ENCODE results near the gene ST8SIA4.
A peak's percentile ranks its signal among the peaks of the same experiment; 100 is the strongest.

Gene ST8SIA4

DNA sequence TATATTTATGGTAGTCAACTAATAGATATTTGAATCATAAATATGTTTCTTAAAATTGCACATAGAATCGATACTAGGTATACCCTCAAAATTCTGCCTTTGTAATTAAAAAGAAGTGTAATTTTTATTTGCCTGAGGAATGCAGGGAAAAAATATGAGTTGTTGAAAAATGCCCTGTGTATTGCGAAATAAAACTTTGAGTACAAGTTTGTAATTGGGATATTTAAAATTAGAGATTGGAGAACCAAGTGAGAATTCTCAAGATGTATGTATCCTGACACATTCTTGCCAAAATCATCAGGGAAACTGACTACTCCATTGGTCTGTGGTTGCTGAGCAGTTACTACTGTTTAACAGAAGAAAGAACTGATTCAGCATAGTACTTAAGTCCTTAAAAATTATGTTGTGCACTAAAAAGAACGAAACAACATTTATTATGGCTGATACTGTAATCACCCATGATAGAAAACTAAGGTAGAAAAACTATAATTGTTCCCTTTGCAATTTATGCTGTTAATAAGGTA, 36.0 kb downstream of the ST8SIA4 start:
- no peak for FAIRE-seq

DNA sequence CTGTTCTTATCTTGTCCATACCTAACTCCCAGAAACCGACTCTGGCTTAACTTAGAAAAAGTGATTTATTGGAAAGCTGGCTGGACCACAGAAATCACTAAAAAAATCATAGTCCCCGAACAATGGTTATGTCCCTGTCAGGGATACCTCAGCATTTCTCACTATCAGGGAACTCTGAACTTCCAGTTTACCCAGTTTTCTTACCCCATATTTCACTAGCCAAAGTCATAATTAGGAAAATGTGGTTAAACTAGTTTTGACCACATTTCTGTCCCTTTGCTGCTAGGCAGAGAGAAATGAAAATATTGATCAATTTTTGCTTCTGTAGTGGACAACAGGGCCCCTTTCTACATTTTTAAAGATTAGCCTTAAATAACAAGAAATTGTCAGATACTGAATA, 38.2 kb downstream of the ST8SIA4 start:
- FAIRE-seq, result no peak

DNA sequence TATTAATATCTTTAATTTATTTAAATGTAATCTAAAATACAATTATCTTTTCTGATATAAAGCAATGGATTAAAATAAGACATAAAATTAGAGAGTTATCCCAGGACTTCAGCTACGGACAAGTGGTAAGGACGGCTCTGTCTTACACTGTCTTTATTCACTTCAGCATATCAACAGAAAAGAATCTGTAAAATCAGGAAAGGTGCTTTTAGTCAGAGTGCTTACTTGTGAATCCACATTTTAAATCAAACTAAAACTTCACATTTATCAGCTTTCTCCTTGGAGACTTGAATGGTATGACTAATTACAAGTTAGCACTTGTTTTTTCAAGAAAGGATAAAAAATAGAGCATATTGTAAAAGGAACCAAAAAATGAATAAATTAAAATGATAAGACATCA, 39.3 kb downstream of the ST8SIA4 start:
- no peak for FAIRE-seq

- FAIRE-seq, result no peak
Measured at GRCh38 chr5:100861148-100861547, 41.9 kb downstream of the ST8SIA4 start.

DNA sequence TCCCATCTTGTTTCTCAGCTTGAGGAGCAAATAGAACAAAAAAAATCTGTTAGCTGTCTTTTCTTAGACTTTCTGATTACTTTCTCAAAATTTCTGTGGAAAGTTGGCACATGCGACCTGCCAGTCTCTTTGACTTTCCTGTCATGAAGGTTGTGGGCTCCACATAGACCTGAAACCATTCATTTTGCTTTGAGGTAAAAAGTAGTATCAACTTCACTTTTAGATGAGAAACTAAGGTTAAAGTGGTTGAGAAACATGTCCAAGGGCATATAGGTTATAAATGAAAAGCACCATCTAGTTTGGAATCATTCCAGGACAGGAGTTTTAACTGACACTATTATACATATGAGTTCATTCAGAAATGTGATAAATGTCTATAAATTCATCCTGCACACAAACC, 42.7 kb downstream of the ST8SIA4 start:
- no peak for FAIRE-seq

DNA sequence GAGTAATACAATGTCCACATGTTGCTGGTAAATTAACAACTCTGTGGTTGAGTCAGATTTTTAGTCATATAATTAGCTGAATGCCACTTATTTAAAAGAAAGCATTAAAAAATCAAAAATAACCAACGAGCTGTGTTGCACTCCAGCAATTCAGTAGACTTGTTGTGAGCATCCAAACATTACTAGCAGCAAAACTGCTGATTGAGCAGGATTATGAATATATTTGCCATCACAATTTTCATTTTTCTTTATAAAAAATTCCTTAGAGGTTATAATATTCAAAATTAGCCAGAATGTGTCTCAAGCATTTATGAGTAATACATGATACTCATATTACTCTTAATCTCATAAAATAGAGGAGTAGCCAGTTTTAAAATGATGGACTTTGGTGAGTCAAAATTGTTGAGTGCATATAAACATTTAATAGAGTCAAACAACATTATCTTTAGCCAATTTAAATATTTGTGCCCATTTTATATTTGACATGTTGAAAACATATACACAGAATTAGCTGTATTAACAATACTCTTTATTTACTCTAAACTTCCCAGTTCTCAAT, 44.0 kb downstream of the ST8SIA4 start:
- FAIRE-seq, result no peak

- no peak for FAIRE-seq
Measured at GRCh38 chr5:100856462-100856861, 46.6 kb downstream of the ST8SIA4 start.

GRCh38 chr5:100855937-100856430, 47.1 kb downstream of the ST8SIA4 start:
- no peak for FAIRE-seq

DNA sequence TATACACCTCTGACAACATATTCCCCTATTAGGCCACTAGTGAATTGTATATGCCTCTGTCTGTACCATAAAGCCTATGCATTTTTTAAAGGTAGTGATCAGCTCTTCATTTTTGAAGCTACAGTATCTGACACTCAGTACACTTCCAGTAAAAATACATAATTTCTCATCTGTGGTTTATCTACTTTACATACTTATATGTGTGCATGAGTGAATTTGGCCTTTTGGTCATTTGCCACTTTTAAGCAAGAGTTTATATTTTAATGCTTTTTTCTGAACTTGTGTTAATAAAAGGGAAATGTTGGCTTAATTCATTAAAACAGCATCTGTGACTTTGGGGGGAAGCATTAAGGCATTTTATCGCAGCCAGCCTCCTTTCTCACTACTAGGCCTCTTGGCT, 47.8 kb downstream of the ST8SIA4 start:
- no peak for FAIRE-seq

DNA sequence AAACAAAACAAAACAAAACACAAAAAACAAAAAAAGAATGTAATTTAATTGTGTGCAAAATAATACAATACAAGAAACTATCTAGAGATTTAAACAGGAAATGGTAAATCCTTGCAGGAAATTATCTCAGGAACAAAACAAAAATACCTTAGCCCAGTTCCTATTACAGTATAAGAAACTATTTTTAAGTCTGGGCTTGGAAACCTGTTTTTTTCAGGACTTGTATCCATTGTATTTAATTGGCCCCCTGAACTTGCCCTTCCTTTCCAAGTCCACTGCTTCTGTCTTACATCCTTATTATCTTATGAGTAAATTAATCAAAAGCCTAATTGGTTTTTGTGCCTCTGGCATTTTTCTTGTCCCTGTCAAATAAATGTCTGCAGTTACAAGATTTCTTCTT, 48.5 kb downstream of the ST8SIA4 start:
- no peak for FAIRE-seq

DNA sequence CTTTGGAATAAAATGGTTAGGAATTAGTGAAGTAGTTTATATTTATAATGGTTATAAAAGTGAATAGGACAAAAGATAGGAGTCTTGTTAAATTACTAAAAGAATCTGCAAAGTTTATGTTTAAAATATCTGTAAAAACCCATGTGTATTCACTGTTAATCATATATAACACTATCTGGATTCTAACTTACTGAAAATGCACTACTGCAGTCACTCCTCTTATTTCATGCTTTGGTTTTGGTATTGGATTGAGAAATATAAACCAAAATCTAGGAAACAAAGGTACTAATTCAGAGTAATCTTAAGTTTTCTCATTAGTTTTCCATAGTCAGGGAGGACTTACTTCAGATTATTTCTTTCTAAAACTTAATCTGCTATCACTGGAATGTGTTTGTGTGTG, 49.5 kb downstream of the ST8SIA4 start:
- no peak for FAIRE-seq

GRCh38 chr5:100852988-100853449, 50.1 kb downstream of the ST8SIA4 start:
- FAIRE-seq, result no peak

DNA sequence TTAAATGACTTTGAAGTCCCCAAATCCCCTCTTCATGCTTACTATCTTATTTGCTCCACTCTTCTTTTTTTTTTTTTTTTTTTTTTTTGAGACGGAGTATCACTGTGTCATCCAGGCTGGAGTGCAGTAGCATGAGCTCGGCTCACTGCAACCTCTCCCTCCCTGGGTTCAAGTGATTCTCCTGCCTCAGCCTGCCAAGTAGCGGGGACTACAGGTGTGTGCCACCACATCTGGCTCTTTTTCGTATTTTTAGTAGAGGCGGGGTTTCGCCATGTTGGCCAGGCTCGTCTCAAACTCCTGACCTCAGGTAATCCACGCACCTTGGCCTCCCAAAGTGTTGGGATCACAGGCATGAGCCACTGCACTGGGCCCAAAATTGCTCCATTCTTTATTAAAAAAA, 51.0 kb downstream of the ST8SIA4 start:
- no peak for FAIRE-seq

DNA sequence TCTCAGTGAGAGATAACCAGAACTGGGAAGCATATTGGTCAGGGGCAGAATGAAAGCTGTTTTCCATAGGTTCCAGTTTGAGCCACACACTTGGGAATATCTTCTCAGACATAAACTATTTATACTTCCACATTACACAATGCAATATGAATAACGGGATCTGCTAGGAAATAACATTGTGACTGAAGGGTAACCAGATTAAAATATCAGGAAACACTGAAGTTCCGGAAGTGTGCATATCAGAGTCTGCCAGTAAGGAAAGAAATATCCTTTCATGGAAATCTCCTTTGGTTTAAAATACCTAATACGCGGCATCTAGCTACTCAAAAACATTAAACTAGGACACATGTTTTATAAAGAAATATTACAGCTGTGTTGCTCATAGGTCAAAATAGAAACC, 56.3 kb downstream of the ST8SIA4 start:
- no peak for FAIRE-seq

DNA sequence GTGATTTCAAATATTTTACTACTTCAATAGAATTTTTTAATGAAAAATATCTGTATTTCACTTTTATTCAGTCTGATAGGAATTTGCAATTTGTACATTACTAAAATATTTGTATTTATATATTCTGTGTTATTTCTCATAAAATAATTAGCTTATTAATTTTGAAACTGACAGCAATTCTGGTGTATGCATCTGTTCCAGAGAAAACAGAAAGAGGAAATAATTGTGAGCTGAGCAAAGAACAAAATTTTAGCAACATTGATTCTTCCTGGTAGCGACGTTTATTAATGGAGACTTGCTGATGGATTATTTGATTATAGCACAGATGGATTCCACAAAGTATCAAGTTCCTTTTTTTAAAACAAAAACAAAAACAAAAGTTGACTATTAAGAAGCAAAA, 61.0 kb downstream of the ST8SIA4 start:
- no peak for FAIRE-seq

- FAIRE-seq, result no peak
Measured at GRCh38 chr5:100841358-100842076, 61.6 kb downstream of the ST8SIA4 start.

DNA sequence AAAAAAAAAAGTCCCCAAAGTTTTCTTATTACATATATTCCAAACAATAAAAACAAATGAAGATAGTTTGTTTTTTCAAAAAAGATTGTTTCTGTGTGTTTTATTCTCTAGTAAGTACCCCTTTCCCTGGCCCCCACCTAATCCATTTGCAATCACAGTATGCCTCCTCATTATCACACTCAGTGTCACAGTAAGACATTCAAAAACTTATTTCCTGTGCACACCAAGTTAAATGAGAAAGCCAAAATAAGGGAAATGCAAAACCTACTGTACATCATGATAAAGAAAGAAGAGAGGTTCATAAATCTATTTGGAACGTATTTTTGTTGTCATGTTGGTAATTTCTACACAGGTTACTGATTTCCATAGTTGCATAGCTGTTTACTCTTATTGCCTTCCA, 62.3 kb downstream of the ST8SIA4 start:
- FAIRE-seq, result no peak

- FAIRE-seq, result no peak
Measured at GRCh38 chr5:100840370-100840769, 62.7 kb downstream of the ST8SIA4 start.

- peak; percentile 86 for FAIRE-seq
Measured at GRCh38 chr5:100838048-100838473, 65.0 kb downstream of the ST8SIA4 start.

- no peak for FAIRE-seq
Measured at GRCh38 chr5:100834519-100834918, 68.6 kb downstream of the ST8SIA4 start.

- no peak for FAIRE-seq
Measured at GRCh38 chr5:100832252-100833230, 70.5 kb downstream of the ST8SIA4 start.

- no peak for FAIRE-seq
Measured at GRCh38 chr5:100828898-100829356, 74.2 kb downstream of the ST8SIA4 start.

Measured in islet of Langerhans (tissue), 1 donor.